ENCODE results near the gene EXOC6B. TPM values are rescaled to one million over a fixed set of nuclear protein-coding genes. Genes with fewer than 3 reads are reported as not detected.

Gene EXOC6B
- total and polyA plus RNA-seq, 8 donors: 2.4 to 19.2 (median 11.3) TPM

GRCh38 chr2:72340665-72341064 is 485.2 kb downstream of the EXOC6B start:
- ATAC-seq (no peak), DNase-seq (no peak), FAIRE-seq (no peak)
- Histone ChIP-seq H3K27ac (no peak overlapping the region), H3K36me3 (no peaks in the 10 kb centered on the region), H3K27me3 (no peaks in the 10 kb centered on the region), H3K9me3 (no peaks in the 10 kb centered on the region), H3K4me3 (no peak overlapping the region), H3K4me1 (no peaks in the 10 kb centered on the region)
- WGBS, 2 donors: 82 to 94% methylated on average over 4 of the region's 4 CpGs
- intact Hi-C loops (cut with DNase I): no loop called here
- TF ChIP-seq, protein P1, sequence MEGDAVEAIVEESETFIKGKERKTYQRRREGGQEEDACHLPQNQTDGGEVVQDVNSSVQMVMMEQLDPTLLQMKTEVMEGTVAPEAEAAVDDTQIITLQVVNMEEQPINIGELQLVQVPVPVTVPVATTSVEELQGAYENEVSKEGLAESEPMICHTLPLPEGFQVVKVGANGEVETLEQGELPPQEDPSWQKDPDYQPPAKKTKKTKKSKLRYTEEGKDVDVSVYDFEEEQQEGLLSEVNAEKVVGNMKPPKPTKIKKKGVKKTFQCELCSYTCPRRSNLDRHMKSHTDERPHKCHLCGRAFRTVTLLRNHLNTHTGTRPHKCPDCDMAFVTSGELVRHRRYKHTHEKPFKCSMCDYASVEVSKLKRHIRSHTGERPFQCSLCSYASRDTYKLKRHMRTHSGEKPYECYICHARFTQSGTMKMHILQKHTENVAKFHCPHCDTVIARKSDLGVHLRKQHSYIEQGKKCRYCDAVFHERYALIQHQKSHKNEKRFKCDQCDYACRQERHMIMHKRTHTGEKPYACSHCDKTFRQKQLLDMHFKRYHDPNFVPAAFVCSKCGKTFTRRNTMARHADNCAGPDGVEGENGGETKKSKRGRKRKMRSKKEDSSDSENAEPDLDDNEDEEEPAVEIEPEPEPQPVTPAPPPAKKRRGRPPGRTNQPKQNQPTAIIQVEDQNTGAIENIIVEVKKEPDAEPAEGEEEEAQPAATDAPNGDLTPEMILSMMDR (IDR thresholded peaks at IDR 0.05): no peak

DNA sequence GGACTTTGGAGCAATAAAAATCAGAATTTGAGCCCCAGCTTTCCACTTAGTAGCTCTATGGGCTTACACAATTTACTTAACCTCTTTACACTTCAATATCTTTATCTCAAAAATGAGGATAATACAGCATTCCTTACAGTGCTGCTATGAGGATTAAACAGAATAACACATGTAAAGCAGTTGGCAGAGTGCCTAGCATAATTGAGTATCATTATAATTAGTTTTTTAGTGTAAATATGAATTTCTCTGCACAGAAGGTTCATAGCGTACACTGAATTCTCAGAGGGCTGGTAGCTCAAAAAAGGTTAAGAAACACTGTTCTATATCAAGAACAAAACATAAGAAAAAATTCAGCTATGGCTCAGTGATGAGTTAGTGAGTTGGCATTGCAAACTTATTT is 487.8 kb downstream of the EXOC6B start:
- Histone ChIP-seq H3K4me1 (no peaks in the 10 kb centered on the region), H3K27ac (no peak overlapping the region), H3K4me3 (no peak overlapping the region), H3K27me3 (no peaks in the 10 kb centered on the region), H3K9me3 (no peaks in the 10 kb centered on the region), H3K36me3 (no peaks in the 10 kb centered on the region)
- 93 to 96% methylated on average over 1 of the region's 1 CpG for WGBS, 2 donors
- TF ChIP-seq, protein P1 (IDR thresholded peaks at IDR 0.05): no peak
- no peak for ATAC-seq
- no peak for DNase-seq
- no peak for FAIRE-seq
- intact Hi-C loops (cut with DNase I): no loop called here

- H3K36me3 ChIP-seq: no peaks in the 10 kb centered on the region
- no peak for ATAC-seq
- TF ChIP-seq, protein P1 (IDR thresholded peaks at IDR 0.05): no peak
- intact Hi-C loops (cut with DNase I): no loop called here
- no peak for FAIRE-seq
- no peaks in the 10 kb centered on the region for H3K9me3 ChIP-seq
- no peaks in the 10 kb centered on the region for H3K4me1 ChIP-seq
- no peak overlapping the region for H3K27ac ChIP-seq
- no peaks in the 10 kb centered on the region for H3K27me3 ChIP-seq
- no peak for DNase-seq
- no peak overlapping the region for H3K4me3 ChIP-seq
These were observed 493.1 kb downstream of the EXOC6B start for GRCh38 chr2:72332720-72333119.

DNA sequence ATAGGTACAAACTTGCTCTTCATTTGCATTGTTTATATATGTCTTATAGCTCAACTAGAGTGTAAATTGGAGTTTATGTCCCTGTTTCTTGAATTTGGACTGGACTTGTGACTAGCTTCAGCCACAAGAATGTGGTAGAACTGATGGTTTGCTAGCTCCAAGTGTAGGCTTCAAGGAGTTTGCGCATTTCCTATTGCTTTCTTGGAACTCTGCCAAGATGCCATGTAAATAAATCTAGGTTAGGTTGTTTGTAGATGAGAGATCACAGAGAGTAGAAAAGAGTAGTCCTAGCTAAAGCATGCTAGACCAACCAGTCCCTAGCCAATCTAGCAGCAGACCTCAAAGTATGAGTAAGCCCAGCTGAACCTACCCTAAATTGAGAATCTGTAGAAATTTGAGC is 495.2 kb downstream of the EXOC6B start:
- no peaks in the 10 kb centered on the region for H3K27me3 ChIP-seq
- H3K36me3 ChIP-seq: no peaks in the 10 kb centered on the region
- intact Hi-C loops (cut with DNase I): no loop called here
- ATAC-seq (no peak), FAIRE-seq (no peak), DNase-seq (no peak)
- H3K4me3 ChIP-seq: no peak overlapping the region
- H3K4me1 ChIP-seq: no peaks in the 10 kb centered on the region
- no peak overlapping the region for H3K27ac ChIP-seq
- 99 to 100% methylated on average over 1 of the region's 1 CpG for WGBS, 2 donors
- TF ChIP-seq, protein P1 (IDR thresholded peaks at IDR 0.05): no peak
- H3K9me3 ChIP-seq: no peaks in the 10 kb centered on the region

GRCh38 chr2:72326759-72327158 is 499.1 kb downstream of the EXOC6B start:
- TF ChIP-seq, protein P1 (IDR thresholded peaks at IDR 0.05): no peak
- no peaks in the 10 kb centered on the region for H3K9me3 ChIP-seq
- no peak overlapping the region for H3K4me3 ChIP-seq
- no peaks in the 10 kb centered on the region for H3K36me3 ChIP-seq
- no peak for ATAC-seq
- WGBS, 2 donors: 85 to 95% methylated on average over 3 of the region's 3 CpGs
- DNase-seq: no peak
- H3K27ac ChIP-seq: no peak overlapping the region
- no peaks in the 10 kb centered on the region for H3K27me3 ChIP-seq
- no peaks in the 10 kb centered on the region for H3K4me1 ChIP-seq
- FAIRE-seq: no peak
- intact Hi-C loops (cut with DNase I): no loop called here

Measured in pancreas (tissue), 10 donors.